ENCODE results near the gene MIGA2. TPM values are rescaled to one million over a fixed set of nuclear protein-coding genes. Genes with fewer than 3 reads are reported as not detected.

The MIGA2 gene
- total and polyA plus RNA-seq, 2 of the 8 experiments (the other 6 are each of a cell fraction or from before 2014, with no cell fraction given) = 24.6 to 39.0 TPM

DNA sequence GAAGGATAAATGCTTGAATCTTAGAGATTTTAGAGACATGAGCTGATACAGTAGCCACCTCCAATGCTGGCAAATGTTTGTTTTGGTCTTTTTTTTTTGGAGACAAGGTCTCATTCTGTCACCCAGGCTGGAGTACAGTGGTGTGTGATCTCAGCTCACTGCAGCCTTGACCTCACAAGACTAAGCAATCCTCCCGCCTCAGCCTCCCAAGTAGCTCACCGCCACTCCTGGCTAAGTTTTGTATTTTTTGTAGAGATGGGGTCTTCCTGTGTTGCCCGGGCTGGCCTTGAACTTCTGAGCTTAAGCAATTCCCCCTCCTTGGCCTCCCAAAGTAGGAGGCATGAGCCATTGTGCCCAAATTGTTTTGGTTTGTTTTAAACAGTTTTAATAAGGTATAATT lies 37.7 kb downstream of the MIGA2 start (continued):
- no peak for TF ChIP-seq CEBPB (IDR thresholded peaks at IDR 0.05; ENCODE audit: low read depth, low read length)
- no peak for TF ChIP-seq JUN (IDR thresholded peaks at IDR 0.05; ENCODE audit: low read depth, low read length)
- no peak for TF ChIP-seq CHD1 (IDR thresholded peaks at IDR 0.05; ENCODE audit: low read depth, low read length)
- no peak for TF ChIP-seq NRF1 (IDR thresholded peaks at IDR 0.05; ENCODE audit: low read depth, low read length)

All from H1 (cell line).